ENCODE measurements around the gene HOXC5. TPM values are rescaled to one million over a fixed set of nuclear protein-coding genes. Genes with fewer than 3 reads are reported as not detected.

Gene HOXC5
- total RNA-seq, 1 donor from 2014 or later: not detected

- no peak overlapping the region for H3K4me3 Mint-ChIP-seq (ENCODE audit: unreplicated experiment)
- H3K27ac Mint-ChIP-seq (ENCODE audit: unreplicated experiment): no peak overlapping the region
- H3K27me3 Mint-ChIP-seq (ENCODE audit: unreplicated experiment): peaks cover 87% of the 10 kb centered on the region
- TF ChIP-seq CTCF (IDR thresholded peaks at IDR 0.05): no peak
- H3K9me3 Mint-ChIP-seq (ENCODE audit: unreplicated experiment): no peaks in the 10 kb centered on the region
- H3K36me3 Mint-ChIP-seq (ENCODE audit: unreplicated experiment): no peaks in the 10 kb centered on the region
- peaks cover 16% of the 10 kb centered on the region for H3K4me1 Mint-ChIP-seq (ENCODE audit: unreplicated experiment)
- DNase-seq (ENCODE audit: extremely low spot score, unreplicated experiment): no peak
Measured at GRCh38 chr12:54026640-54027441, 6.0 kb upstream of the HOXC5 start.

DNA sequence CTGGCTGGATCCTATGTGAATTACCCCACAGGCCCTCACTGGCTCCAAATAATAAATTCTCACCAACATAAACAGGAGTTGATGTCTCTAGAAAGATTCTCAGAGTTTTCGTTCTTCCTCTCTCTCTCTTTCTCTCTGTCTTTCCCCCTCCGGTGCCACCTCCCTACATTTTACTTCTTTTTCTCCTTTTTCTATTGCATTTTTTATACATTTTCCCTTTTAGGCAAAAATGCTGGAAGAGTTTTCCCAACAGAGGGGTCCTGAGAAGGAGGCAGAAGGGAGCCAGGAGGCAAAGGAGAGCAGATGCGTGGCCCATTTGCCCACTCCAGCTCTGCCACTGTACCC, 5.4 kb upstream of the HOXC5 start:
- DNase-seq (ENCODE audit: extremely low spot score, unreplicated experiment): no peak
- no peak overlapping the region for H3K27ac Mint-ChIP-seq (ENCODE audit: unreplicated experiment)
- TF ChIP-seq CTCF (IDR thresholded peaks at IDR 0.05): no peak
- no peaks in the 10 kb centered on the region for H3K36me3 Mint-ChIP-seq (ENCODE audit: unreplicated experiment)
- H3K4me1 Mint-ChIP-seq (ENCODE audit: unreplicated experiment): peaks cover 16% of the 10 kb centered on the region
- no peaks in the 10 kb centered on the region for H3K9me3 Mint-ChIP-seq (ENCODE audit: unreplicated experiment)
- peaks cover 87% of the 10 kb centered on the region for H3K27me3 Mint-ChIP-seq (ENCODE audit: unreplicated experiment)
- no peak overlapping the region for H3K4me3 Mint-ChIP-seq (ENCODE audit: unreplicated experiment)

DNA sequence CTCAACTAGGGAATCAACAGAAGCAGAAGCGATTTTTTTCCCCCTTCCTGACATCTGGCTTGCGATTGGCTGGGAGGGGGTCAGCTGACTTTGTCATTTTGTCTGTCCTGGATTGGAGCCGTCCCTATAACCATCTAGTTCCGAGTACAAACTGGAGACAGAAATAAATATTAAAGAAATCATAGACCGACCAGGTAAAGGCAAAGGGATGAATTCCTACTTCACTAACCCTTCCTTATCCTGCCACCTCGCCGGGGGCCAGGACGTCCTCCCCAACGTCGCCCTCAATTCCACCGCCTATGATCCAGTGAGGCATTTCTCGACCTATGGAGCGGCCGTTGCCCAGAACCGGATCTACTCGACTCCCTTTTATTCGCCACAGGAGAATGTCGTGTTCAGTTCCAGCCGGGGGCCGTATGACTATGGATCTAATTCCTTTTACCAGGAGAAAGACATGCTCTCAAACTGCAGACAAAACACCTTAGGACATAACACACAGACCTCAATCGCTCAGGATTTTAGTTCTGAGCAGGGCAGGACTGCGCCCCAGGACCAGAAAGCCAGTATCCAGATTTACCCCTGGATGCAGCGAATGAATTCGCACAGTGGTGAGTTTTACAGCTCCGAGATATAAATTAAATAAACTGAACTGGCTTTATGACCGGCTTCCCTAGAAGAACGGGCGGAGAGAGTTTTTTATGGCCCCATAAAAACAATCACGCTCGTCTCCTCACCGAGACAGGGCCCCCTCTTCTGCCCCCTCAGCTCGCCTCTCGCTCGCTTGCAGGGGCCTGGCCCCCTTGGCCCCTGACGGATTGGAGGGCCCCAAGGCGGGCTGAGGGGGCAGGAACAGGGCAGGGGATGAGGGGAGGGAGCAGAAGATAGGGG, 4.3 kb upstream of the HOXC5 start, which contains the start of gene HOXC6:
Gene HOXC6, plus strand, starts transcription at position 127 of the 888 bp plus-strand sequence. Its CDS starts 82 bp downstream, at position 209.
- DNase-seq (ENCODE audit: extremely low spot score, unreplicated experiment): no peak
- H3K4me1 Mint-ChIP-seq (ENCODE audit: unreplicated experiment): peaks cover 19% of the 10 kb centered on the region
- no peak within 1 kb of the TSS for H3K27ac Mint-ChIP-seq (ENCODE audit: unreplicated experiment)
- H3K9me3 Mint-ChIP-seq (ENCODE audit: unreplicated experiment): peaks cover 4% of the 10 kb centered on the region
- H3K36me3 Mint-ChIP-seq (ENCODE audit: unreplicated experiment): no peaks in the 10 kb centered on the region
- no peak for TF ChIP-seq CTCF (IDR thresholded peaks at IDR 0.05)
- peaks cover 87% of the 10 kb centered on the region for H3K27me3 Mint-ChIP-seq (ENCODE audit: unreplicated experiment)
- no peak within 1 kb of the TSS for H3K4me3 Mint-ChIP-seq (ENCODE audit: unreplicated experiment)

- H3K9me3 Mint-ChIP-seq (ENCODE audit: unreplicated experiment): peaks cover 4% of the 10 kb centered on the region
- TF ChIP-seq CTCF (IDR thresholded peaks at IDR 0.05): no peak
- no peak overlapping the region for H3K4me3 Mint-ChIP-seq (ENCODE audit: unreplicated experiment)
- H3K27ac Mint-ChIP-seq (ENCODE audit: unreplicated experiment): no peak overlapping the region
- DNase-seq (ENCODE audit: extremely low spot score, unreplicated experiment): no peak
- peaks cover 83% of the 10 kb centered on the region for H3K27me3 Mint-ChIP-seq (ENCODE audit: unreplicated experiment)
- H3K4me1 Mint-ChIP-seq (ENCODE audit: unreplicated experiment): peaks cover 23% of the 10 kb centered on the region
- H3K36me3 Mint-ChIP-seq (ENCODE audit: unreplicated experiment): no peaks in the 10 kb centered on the region
Measured at GRCh38 chr12:54029529-54030441, 3.1 kb upstream of the HOXC5 start.
